Measurements from ENCODE around the gene SORL1-AS1.
A peak's percentile ranks its signal among the peaks of the same experiment; 100 is the strongest.

SORL1-AS1 gene

DNA sequence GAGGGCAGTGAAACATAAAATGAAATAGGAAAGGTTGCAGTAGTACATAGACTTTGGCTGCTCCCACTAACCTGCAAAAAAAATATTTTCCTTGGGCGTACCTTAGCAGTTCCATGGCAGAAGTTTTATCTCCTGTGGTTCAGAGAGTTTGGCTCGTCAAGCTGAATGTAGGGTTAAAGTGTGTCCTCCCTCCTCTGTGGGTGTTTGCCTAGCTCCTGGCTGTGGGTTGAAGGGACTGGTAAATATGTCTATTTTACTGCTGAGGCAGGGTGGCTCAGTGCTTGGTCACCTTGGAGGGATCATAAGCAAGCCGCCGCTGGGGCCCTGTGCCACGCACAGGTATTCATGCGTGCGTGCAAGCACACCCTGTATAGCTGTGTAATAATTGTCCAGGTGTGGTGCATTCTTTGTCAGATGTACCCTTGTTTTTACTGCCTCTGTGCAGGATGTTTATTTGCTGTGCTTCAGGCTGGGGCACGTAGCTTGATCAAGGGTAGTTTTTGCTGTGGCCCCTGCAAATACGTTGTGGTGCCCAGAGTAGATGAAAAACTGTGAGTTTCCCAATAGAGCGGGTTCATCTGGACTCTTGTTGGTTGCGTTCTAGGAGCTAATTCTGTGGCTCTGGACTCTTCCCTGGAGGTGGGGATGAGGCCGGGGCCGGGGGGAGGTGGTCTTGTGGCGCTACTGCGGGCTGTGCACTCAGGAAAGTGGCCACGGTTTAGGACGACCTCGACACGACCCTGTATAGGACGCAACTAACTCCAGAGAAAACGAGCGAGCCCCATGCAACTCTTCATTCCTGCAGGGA, 1.4 kb downstream of the SORL1-AS1 start:
- peak; percentile 36 for DNase-seq

GRCh38 chr11:121450401-121450800, 2.4 kb downstream of the SORL1-AS1 start:
- peak; percentile 53 for DNase-seq

DNA sequence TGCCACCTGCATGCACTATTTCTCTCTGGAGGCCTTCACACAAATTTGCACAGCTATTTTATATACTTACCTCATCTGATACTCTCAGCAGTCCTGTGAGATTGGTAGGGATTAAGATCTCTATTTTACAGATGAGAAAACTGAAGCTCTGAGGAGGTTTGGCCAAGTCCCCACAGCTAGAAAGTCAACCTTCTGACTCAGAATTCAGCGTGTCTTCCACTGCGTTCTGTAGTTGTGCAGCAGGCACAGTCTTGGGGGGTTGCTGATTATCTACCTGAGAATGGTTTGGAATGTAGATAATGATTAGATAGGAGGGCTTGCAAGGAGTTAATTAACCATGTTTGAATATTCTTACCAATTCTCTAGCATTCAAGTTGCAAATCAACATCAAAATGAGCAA, 3.1 kb downstream of the SORL1-AS1 start:
- DNase-seq: no peak

GRCh38 chr11:121449123-121449522, 3.6 kb downstream of the SORL1-AS1 start:
- DNase-seq: peak; percentile 46

- no peak for DNase-seq
Observed at GRCh38 chr11:121448431-121448941, 4.3 kb downstream of the SORL1-AS1 start.

DNA sequence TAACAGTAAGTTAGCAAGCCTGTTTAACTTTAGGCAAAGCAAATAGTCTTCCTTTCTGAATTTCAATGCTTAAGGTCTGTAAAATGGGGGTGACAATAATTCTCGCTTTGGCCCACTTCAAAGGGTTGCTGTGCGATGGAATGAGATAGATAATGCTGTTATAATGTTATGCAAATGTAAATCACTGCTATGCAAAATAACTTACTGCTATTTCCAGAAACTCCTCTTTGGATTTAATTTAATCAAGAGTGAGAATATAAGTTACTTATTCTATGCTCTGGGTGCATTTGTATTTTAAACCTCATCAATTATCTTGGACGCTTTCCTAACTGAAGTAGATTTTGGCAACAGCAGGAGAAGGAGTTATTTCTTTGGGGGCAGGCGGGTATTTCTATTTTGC, 4.8 kb downstream of the SORL1-AS1 start:
- DNase-seq: no peak

DNA sequence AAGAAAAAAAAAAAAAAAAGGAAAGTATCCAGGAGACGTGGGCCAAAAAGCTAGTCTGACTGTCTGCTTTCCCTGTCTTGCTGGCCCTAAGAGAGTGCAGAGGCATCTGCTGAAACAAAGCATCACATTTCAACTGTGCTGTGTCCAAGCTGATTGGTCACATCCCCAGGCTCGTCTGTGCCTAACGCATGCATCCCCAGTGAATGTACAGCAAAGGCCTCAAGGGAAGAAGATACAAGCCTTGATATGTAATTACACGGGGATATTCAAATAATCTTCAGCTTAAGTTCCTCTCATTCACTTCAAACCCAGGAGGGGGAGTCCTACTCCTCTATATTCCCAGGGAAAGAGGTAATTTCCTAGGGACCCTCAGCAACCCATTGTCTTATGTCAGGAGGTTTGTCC, 6.0 kb downstream of the SORL1-AS1 start:
- no peak for DNase-seq

- no peak for DNase-seq
Observed at GRCh38 chr11:121445071-121445768, 7.5 kb downstream of the SORL1-AS1 start.

DNA sequence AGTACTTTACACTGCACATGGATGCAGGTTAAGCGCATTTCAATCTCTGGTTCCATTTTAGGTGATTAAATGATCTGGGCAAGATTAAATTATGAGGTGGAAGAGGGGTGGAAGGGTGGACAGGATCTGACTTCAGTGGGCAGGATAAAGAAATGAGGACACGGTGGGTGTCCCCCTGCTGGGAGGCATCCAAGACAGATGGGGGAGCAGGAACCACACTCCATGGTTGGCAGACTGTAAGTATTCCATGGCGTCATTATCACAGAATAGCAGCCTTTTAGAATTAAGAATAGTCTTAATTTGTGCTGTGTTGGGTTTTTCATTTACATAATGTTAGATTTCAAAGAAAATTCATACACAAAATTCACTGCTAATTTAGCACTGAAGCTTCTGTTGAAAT, 8.2 kb downstream of the SORL1-AS1 start:
- DNase-seq: no peak

DNA sequence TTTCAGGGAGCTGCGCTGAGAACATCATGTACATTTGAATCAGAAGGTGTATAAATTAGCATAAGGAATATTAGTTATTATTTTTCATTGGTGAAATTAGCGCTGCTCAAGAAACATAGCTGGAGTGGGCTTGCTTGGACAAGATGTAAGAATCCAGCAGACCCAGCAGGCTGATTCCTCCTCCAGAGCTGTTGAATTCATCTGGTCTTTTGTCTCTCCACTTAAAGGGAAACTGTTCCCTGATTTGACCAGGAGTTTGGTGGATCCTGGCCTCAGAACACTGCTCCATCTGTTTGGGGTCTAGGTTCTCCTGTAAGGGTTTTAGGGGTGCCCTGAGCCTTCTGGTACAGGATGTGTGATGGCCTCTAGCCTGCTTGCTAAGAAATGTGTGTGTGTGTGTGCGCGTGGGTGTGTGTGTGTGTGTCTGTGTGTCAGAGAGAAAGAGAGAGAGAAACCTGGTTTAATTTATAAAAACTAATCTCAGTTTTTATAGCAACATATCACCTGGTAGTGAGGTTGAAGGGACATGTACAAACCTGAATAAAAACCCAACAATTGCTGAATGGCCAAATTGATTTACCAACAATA, 9.0 kb downstream of the SORL1-AS1 start:
- DNase-seq: no peak

GRCh38 chr11:121441521-121441920, 11.2 kb downstream of the SORL1-AS1 start:
- no peak for DNase-seq

DNA sequence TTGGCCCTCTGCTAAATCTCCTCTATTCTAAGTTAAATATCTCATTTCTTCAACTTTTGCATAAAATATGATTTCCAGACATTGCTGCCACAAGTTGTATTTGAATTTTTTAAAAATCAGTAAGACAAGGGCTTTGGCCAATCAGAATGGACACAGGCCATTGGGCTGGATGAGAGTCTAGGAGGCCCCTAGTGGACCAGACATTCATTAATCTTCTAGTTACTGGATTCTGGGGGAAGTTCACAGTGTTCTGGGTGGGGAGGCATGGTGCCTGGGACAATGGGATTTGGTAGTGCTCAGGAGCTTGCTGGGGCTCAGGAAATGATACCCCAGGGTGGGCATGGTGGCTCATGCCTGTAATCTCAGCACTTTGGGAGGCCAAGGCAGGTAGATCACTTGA, 13.0 kb downstream of the SORL1-AS1 start:
- no peak for DNase-seq

- DNase-seq: no peak
Observed at GRCh38 chr11:121439337-121439736, 13.4 kb downstream of the SORL1-AS1 start.

GRCh38 chr11:121437686-121438078, 15.1 kb downstream of the SORL1-AS1 start:
- DNase-seq: no peak

GRCh38 chr11:121437018-121437685, 15.6 kb downstream of the SORL1-AS1 start:
- no peak for DNase-seq

GRCh38 chr11:121435551-121436511, 16.9 kb downstream of the SORL1-AS1 start:
- no peak for DNase-seq

DNA sequence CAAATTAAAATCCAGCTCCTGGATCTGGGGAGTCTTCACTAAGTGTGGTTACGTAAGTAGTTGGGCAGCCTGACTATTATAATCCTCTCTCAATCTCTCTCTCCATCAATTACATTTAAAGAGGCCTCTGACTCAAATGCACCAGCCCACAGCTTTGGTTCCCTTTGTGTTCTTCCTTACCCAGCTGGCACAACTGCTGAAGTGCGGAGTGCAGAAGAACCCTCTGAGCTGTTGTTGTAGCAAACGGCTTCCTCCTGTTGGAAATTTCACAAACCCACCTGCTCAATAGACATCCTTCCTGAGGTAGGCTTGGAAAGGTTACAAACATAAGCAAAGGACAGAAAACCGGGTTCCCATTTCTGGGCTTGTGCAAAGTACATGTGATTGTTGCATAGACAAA, 17.6 kb downstream of the SORL1-AS1 start:
- no peak for DNase-seq

DNA sequence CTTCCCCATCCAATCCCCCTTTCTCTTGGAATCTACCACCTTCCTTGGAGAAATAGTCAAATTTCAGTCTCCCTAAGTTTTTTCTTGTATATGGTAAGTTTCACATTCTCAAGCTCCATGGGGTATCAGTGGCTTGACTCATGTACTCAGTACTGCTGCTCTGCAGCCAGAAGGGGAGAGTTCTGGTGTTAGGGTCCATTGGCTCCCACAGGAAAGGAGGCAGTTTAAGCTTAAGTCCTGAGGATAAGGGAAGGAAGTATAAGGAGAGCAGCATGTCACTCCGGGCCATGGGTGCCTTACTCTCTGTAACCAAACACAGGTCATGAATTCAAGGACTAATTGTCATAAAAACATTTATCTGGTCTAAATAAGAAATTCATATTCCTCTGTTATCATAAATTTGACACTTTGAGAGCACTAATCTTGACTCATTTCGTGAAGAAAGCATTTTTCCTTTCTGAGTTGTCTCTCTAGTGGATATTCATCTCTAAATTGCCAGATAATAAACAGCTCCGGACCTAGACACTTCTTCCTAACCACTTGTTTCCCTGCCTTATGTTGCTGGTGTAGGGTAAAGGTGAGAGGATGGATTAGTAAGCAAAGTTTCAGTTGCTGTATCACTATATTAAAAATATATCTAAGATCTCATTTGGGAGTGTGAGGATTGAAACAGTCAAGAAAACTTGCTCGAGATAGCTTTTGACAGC, 20.8 kb downstream of the SORL1-AS1 start:
- DNase-seq: no peak

DNA sequence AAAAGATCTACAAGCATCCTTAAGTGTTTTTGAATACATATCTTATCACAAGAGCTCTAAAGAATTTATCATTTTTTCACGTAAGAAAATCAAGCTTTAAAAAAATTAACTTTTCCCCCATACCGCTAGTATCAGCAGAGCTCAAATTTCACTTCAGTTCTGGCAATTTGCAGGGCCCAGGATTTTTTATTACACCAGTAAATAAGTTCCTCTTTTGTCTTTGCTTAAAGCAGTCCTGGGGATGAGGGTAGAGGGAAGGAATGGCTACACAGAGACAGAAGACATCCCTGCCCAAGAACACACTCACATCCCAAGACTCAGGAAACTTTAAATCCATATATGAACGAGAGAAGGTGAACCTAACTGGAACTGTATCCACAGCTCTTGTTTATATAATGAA, 23.2 kb downstream of the SORL1-AS1 start:
- no peak for DNase-seq

DNA sequence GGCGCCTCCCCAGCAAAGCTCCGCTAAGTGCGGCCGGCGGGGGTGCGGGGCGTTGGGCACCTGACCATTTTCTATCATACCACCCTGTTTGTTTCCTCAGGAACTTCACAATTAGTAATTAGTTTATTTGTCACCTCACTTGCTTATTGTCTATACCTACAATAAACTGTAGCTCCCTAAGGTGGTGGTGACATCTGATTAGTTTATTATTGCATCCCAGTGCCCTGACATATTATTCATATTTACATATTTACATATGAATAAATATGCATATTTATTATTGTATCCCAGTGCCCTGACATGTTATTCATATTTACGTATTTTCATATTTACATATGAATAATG, 25.4 kb downstream of the SORL1-AS1 start:
- DNase-seq: no peak

All from CD4-positive, alpha-beta T cell treated with Interleukin-17A for 1 hour (primary cell).